GM21737 (cell line): ENCODE results near the gene CLDN5.

Experiments used
- ATAC-seq: cut with Tn5 transposase; IDR thresholded peaks from one replicate; pipeline ENCODE4 v1.9.1; 2021; ENCODE audit warnings: mild to moderate bottlenecking, moderate library complexity; ENCODE audit not compliant: unreplicated experiment

Gene CLDN5

DNA sequence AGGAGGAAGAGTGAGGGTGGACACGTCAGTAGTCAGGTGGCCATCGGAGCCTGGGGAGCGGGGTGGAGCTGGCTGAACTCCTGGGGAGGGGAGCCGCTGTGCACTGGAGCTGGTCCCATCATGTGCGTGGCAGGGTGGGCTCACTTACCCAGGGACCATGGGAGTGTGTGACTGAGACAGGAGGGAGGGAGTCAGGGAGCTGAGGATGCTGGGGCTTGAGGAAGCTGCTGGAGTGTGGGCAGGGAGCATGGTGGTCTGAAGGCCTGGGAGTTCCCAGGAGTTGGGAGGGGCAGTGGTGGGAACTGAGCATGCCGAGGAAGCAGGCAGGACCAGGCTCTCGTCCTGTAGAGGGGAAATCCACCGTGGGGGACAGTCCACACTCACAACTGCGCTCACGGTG, 18.0 kb downstream of the CLDN5 start:
- no peak for ATAC-seq

GRCh38 chr22:19505735-19506126, 18.5 kb downstream of the CLDN5 start:
- no peak for ATAC-seq

GRCh38 chr22:19504900-19505734, 19.1 kb downstream of the CLDN5 start:
- no peak for ATAC-seq

DNA sequence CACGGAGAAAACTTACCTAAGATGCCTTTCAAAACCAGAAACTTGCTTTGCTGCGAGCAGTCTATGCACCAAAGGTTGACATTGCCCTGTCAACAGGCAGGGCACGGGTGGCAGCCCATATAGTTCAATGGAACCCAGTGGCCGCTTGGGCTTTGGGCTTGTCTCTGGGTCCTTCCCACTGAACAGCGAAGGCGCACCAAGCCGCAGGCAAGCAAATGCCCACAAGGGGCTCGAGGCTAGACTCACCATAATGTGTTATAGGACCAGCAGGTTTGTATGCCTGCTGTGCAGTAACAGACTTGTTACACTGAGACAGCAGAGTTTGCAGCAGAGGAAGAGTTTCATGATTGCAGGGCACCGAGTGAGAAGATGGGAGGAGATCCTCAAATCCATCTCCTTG, 20.3 kb downstream of the CLDN5 start:
- ATAC-seq: no peak

DNA sequence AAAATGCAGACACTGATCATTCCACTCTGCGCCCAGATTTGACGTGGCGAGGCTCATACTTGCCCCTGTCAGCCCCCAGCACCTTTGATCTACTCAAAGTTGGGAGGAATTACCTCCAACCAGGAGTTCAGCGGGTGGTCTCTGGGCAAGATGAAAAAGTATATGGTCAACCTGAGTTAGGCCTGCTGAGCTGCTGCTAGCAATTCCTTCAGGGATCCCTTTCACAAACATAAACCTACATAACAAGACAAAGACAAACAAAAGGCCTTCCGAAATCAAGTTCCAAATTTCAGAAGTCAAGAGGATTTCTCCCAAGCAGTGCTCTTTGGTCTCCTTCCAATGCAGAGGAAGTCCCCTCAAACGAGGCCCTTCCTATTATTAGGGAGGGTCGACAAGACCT, 20.8 kb downstream of the CLDN5 start:
- ATAC-seq: no peak

DNA sequence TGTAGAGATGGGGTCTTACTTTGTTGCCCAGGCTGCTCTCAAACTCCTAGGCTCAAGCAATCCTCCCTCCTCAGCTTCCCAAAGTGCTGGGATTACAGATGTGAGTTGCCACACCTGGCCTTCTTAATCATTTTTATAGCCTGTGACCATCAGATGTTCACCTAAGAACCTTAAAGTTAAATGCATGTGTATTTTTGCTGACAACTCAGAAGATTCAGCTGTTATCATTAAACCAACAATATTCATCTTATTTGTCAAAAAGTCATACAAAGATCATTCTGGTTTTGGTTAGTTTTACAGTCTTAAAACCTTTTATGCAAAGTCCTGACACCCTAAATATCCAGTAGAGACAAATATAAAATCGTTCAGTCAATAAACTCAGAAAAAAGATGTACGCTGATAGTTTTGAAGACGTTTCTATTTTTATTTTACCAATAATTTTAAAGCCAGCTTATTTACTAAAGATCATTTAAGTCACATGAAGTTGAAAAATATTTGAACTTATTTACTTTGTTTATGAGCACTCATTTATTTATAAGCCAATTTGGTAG, 22.2 kb downstream of the CLDN5 start:
- ATAC-seq: no peak

DNA sequence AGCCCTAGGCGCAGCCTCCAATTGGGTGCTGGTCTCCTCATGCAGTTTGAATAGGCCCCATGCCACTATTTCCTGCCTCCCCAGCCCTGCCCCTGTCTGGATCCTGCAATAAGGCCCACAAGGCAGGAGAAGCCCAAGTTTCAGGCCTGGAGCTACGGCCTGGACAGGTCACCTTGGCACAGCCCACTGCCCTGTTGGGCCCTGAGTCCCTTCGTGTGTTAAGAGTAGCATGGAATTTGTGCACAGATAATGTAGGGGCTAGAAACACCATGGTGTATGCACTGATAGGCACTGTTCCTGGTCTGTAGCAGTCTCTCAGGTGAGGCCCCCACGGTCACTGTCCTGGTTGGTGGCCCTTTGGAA, 24.3 kb downstream of the CLDN5 start:
- no peak for ATAC-seq

DNA sequence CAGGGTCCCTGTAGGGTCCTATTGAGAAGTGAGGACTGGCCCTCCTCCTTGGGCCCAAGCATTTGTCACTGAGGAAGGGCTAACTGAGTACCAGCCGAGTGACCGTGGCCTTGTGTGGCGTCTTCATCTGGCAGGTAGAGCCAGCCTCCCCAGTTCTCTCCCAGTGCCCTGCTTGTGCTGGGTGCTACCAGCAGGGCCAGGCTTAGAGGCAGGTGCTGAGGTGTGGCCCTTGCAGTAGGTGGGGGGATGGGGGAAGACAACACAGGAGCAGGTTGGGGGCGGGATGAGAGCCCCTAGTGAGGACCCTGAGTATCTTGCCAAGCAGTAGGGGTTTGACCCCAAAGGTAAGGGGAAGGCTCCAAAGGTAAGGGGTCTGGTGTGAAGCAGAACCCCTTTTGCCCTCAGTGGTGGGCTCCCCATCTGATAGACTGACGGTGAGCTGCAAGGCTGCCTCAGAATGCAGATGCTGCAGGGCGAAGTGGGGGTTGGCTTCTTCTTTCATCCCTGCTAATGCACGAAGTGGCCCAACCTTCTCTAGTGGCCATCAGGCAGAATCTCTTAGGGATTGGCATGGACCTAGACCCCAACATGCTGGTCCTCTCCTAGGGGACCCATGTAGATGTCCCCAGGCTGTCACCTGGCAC, 24.9 kb downstream of the CLDN5 start:
- no peak for ATAC-seq

DNA sequence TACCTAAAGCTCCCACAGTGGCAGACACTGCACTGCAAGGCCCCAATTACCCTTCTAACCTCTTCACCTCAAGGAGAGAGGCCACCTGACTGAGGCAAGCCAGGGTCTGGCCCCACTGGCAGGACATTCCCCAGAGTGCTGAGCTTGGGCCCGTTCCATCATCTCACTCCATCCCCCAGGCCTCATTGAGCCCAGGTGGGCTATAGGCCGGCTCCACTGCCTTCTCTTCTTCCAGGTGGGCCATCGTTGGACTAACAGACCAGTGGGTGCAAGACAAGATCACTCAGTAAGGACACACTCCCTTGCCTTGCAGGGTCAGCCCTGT, 25.4 kb downstream of the CLDN5 start:
- no peak for ATAC-seq

- no peak for ATAC-seq
Measured at GRCh38 chr22:19498154-19498865, 25.9 kb downstream of the CLDN5 start.

GRCh38 chr22:19497245-19497644, 27.0 kb downstream of the CLDN5 start:
- ATAC-seq: no peak

- ATAC-seq: no peak
Measured at GRCh38 chr22:19496324-19496630, 27.9 kb downstream of the CLDN5 start.

DNA sequence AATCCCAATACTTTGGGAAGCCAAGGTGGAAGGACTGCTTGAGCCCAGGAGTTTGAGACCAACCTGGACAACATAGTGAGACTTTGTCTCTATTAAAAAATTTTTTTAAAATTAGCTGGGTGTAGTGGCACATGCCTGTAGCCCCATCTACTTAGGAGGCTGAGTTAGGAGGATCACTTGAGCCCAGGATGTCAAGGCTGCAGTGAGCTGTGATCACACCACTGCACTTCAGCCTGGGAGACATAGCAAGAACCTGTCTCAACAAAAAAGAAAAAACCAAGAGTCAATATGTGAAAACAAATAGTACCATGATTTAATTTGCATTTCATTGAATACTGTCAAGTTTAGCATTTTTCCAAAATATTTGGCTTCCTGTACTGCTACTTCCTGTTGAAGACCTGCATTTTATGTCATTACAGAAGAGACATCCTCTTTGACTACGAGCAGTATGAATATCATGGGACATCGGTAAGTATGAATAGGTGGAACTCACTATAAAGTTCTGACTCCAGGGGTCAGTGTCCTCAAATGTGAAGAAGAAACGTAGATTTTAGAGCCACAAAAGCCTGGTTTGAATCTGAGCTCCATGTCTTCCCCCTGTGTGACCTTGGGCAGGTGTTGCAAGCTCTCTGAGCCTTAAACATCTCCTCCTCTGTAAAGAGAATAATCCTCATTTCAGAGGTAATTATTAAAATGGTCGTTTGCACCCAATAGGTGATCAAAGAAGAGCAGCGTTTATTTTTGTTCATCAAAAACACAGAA, 28.5 kb downstream of the CLDN5 start:
- ATAC-seq: no peak

GRCh38 chr22:19494676-19495173, 29.5 kb downstream of the CLDN5 start:
- ATAC-seq: no peak

DNA sequence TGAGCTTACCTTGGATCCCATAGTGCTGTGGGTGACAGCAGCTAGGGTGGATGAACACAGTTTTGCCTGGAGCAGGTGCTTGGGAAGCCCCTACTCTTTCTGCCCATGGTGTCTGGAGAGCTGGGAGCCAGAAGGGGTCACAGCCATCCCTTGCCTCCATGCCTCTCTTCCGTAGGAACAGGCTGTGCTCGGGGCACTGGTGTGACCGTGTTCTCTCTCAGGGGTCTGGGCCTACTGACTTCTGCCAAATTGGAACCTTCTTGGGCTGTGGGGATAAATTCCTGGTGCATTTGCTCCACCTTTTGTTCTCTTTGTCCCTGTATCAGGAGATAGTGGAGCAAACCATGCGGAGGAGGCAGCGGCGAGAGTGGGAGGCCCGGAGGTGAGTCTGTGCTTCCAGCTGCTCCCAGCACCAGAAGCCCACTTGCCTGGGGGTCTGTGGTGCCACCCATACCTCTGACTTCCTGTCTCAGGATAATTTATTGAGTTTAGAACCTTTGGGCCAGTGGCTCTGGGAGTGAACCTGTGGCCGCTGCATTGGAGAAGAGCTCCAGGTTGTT, 30.1 kb downstream of the CLDN5 start:
- ATAC-seq: no peak

GRCh38 chr22:19492504-19493174, 31.6 kb downstream of the CLDN5 start:
- ATAC-seq: no peak

DNA sequence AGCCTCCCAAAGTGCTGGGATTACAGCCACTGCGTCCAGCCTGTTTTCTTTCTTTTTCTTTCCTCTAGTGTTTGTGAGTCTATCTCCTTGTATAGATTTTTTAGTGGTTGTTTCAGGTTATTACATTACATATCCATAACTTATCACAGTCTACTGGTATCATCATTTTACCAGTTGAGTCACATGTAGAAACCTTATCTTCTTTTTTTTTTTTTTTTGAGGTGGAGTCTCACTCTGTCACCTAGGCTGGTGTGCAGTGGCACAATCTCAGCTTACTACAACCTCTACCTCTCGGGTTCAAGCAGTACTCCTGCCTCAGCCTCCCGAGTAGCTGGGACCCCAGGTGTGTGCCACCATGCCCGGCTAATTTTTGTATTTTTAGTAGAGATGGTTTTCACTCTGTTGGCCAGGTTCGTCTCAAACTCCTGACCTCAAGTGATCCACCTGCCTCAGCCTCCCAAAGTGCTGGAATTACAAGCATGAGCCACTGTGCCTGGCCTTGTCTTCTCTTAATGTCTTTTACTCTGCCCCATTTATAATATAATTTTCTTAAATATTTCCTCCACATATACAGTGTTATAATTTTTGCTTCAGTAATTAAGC, 33.5 kb downstream of the CLDN5 start:
- ATAC-seq: no peak

GRCh38 chr22:19488884-19489843, 35.0 kb downstream of the CLDN5 start:
- ATAC-seq: no peak

GRCh38 chr22:19488285-19488684, 35.9 kb downstream of the CLDN5 start:
- no peak for ATAC-seq
